OCI-M2 (cell line): ENCODE data around the gene ABI3.
"Not testable (repeated sequence)": the region's sequence is repeated elsewhere in the genome, so short reads cannot be mapped to it uniquely, and the experiment has no call there.

Source experiments
- DNase-seq: peaks from one replicate; lab custom pipeline; 2025; ENCODE audit not compliant: unreplicated experiment; lab: John Stamatoyannopoulos, UW

ABI3 gene

DNA sequence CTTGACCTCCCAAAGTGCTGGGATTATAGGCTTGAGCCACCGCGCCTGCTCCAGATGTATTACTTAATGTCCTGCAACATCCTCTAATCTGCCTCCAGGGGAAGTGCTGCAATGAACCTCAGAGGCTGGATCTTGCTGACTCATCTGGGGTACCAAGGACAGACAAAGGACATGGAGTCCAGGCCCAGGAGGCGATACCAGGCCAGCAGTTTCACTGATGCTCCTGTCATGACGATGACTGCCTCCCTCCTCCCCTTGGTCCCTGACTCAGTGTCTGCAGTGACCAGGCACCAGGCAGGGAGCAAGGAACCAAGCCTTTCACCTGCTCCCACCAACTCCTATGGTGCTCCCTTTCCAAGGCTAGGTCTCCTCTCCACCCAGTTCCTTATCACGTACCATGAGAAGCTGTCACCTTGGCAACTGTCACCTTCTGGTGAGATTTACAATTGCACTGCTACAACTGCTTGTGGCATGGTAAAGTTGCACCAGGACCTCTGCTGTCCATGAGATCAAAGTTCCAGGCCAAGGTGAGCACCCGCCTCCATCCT lies 41.7 kb downstream of the ABI3 start:
- no peak for DNase-seq

GRCh38 chr17:49254066-49254465 lies 43.6 kb downstream of the ABI3 start:
- DNase-seq, result no peak

DNA sequence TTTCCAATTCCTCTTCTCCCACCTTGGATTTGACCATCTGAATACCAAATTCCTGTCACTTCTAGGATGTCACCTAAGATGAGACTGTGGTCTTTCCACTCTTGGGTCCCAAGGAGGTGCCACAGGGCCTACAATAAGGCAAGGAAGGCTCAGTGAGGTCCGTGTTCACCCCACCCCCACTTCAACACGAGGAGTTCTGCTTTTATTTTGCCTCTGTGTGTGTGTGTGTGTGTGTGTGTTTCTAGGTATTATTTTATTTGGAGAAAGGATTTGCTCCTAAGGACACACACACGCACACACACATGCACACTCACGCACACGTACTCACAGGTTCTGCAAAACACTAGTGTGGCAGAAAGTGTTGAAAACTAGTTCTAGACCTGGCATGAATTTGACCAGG lies 44.6 kb downstream of the ABI3 start:
- no peak for DNase-seq

DNA sequence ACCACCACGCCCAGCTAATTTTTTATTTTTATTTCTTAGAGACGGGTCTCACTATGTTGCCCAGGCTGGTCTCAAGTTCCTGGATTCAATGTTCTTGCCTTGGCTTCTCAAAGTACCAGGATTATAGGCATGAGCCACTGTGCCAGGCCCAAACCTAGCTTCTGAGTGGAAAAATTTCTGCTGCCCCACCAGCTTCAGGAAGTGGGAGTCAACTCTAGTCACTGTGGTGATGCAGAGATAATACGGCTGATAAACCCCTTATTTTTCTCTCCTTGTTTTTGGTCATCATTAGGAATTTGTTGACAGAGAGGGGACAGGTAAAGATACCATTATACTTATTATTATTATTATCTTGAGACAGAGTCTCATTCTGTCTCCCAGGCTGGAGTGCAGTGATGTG lies 47.9 kb downstream of the ABI3 start:
- no peak for DNase-seq

DNA sequence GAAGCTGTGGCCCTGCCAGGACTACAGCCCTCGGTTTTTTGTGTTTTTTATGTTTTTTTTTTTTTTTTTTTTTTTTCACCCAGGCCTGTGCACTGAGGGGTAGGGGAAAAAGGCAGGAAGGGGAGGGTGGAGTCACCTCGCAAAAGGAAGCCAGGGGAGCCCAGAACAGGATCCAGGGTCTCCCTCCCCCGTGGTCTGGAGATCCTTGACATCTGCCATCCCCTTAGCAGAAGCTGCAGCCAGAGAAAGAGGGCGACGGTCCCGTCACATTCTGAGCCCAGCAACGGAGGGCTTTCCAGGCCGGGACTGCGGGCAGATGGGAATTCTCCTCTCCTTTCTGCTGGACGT lies 49.1 kb downstream of the ABI3 start:
- no peak for DNase-seq

DNA sequence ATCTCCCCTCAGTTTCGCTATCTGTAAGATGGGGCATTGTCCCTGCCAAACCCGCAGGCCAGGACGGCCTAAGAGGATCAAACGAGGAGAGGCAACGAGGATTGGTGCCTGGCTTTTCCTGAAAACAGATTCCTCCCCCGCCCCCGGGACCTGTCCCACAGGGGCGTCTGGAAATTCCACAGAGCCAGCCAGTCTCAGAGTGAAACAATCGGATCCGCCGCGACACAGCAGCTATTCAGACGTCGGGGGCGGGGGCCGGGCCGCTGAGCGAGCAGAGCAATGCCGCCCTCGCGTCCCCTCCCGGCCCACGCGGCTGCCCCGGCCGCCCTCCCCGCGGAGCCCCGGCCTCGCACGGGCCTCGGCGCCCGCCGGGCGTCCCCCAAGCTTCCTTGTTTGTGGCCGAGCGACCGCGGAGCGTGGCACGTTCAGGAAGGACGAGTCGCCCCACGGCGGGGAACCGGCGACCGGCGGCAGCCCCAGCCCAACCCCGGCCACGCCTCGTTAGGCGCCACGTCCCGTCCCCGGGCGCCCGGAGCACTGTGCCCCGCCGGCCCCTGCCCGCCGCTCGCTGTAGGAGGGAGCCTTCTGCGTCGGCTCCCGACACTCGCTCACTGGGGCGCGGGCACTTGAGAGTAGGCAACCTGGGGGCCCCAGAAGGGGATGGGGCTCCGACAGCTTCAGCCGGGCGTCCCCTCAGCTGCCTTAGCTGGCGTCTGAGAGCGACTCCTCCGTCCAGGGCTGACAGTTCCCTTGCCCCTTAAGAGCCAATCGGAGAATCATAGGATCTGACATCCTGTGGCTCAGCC lies 49.7 kb downstream of the ABI3 start:
- DNase-seq, result no peak

GRCh38 chr17:49260817-49261291 lies 50.3 kb downstream of the ABI3 start:
- no peak for DNase-seq

- not testable (repeated sequence) for DNase-seq
Measured at GRCh38 chr17:49261540-49261939, 51.0 kb downstream of the ABI3 start.

DNA sequence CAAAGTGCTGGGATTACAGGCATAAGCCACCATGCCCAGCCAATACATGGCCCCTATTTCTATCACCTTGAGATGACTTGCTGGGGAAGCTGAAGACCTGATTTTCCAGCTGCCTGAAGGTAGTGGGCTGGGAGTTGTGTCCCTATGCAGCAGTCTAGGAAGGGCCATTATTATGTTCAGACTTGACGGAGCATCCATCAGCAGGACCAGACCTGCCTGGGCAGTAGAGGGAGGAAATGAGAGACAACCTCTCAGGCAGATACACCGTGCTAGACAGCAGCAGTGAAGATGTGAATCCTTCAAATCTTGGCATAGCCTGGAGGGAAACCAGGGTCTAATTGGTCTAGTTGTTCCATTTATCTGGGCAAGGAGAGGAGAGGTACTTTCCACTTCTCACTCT lies 55.7 kb downstream of the ABI3 start:
- no peak for DNase-seq

- no peak for DNase-seq
Measured at GRCh38 chr17:49267912-49268311, 57.4 kb downstream of the ABI3 start.

DNA sequence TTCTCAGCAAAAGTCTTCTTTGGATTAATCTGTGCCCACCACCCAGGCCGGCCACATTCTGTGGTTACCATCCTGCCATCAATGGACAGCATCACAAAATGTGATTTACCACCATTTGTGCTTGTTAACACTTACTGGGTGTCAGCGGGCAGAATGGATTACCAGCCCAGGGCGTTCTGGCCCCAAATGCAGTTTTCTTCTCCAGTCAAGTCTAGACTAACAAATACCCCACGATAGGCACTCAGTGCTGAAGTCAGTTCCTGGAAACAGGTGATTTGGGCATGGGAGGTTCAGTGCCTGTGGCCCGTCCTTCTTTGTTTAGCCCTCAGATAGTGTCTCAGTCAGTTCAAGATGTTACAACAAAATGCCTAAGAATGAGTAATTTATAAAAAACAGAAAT lies 58.8 kb downstream of the ABI3 start:
- DNase-seq, result no peak
